Measurements from ENCODE around the gene PRICKLE4.
A peak's percentile ranks its signal among the peaks of the same experiment; 100 is the strongest.

GRCh38 chr6:41786451-41787218, 6.1 kb downstream of the PRICKLE4 start:
- peak in 1 of 2 donors; percentile 37 for TF ChIP-seq POLR2A (IDR thresholded peaks at IDR 0.05)
- TF ChIP-seq, protein P1, sequence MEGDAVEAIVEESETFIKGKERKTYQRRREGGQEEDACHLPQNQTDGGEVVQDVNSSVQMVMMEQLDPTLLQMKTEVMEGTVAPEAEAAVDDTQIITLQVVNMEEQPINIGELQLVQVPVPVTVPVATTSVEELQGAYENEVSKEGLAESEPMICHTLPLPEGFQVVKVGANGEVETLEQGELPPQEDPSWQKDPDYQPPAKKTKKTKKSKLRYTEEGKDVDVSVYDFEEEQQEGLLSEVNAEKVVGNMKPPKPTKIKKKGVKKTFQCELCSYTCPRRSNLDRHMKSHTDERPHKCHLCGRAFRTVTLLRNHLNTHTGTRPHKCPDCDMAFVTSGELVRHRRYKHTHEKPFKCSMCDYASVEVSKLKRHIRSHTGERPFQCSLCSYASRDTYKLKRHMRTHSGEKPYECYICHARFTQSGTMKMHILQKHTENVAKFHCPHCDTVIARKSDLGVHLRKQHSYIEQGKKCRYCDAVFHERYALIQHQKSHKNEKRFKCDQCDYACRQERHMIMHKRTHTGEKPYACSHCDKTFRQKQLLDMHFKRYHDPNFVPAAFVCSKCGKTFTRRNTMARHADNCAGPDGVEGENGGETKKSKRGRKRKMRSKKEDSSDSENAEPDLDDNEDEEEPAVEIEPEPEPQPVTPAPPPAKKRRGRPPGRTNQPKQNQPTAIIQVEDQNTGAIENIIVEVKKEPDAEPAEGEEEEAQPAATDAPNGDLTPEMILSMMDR (IDR thresholded peaks at IDR 0.05): peak; percentile 52 to 95 (median 93)
